Esophagus squamous epithelium (tissue), 5 donors: ENCODE results near the gene SH3PXD2B. TPM values are rescaled to one million over a fixed set of nuclear protein-coding genes. Genes with fewer than 3 reads are reported as not detected.

Source experiments
- DNase-seq: peaks from one replicate; lab custom pipeline; 2025; lab: John Stamatoyannopoulos, UW
- H3K27ac ChIP-seq, 4 donors: fragments of 200-600 bp; sonication (generic); one replicate each; pipeline ENCODE4 v1.5.1; 2016 to 2019; ENCODE audit warnings: mild to moderate bottlenecking in 1 of 4
- H3K27me3 ChIP-seq, 4 donors: fragments of 200-600 bp; sonication (generic); 1 replicate in 3 of 4; 2 replicates in 1 of 4; pipeline versions ENCODE4 v1.5.1 to v1.6.0; 2017 to 2021; ENCODE audit warnings: antibody characterized with exemption in 1 of 4
- H3K36me3 ChIP-seq, 3 donors: fragments of 200-600 bp; sonication (generic); one replicate each; pipeline ENCODE4 v1.5.1; 2016 to 2019
- H3K4me1 ChIP-seq, 3 donors: fragments of 200-600 bp; sonication (generic); one replicate each; pipeline ENCODE4 v1.5.1; 2017 to 2019
- H3K4me3 ChIP-seq, 4 donors: fragments of 200-600 bp; sonication (generic); 1 replicate in 3 of 4; 2 replicates in 1 of 4; pipeline ENCODE4 v1.5.1; 2016 to 2019; ENCODE audit warnings: mild to moderate bottlenecking in 2 of 4, moderate library complexity in 1 of 4
- H3K9me3 ChIP-seq, 3 donors: fragments of 200-600 bp; sonication (generic); one replicate each; pipeline ENCODE4 v1.5.1; 2016 to 2019
- CTCF ChIP-seq, 6 experiments: fragments of 450-650 bp in 4 of 6; fragments of 200-600 bp in 2 of 6; sonication (generic) in 2 of 6; IDR thresholded peaks; one replicate each; pipeline ENCODE4 v1.5.1; 2016 to 2019; ENCODE audit warnings: antibody characterized with exemption in 6 of 6, mild to moderate bottlenecking in 4 of 6, moderate library complexity in 4 of 6
- POLR2A ChIP-seq, 4 donors: fragments of 450-650 bp; IDR thresholded peaks; one replicate each; pipeline ENCODE4 v1.6.1; 2017; ENCODE audit warnings: antibody characterized with exemption in 4 of 4, mild to moderate bottlenecking in 4 of 4, moderate library complexity in 3 of 4
- WGBS, 2 donors: methylation state at CpG; one replicate each; pipeline ENCODE4 v1.1.5; 2018; 5-methylcytosine and 5-hydroxymethylcytosine counted together
- intact Hi-C: fragments of 100-400 bp; cut with DNase I; formaldehyde crosslinking; loops from one replicate; pipeline ENCODE4 v1.15.0; 2022
- total RNA-seq, 4 donors: library from RNA; depleted of rRNA; stranded (reverse); fragments of >200 nt; gene quantifications; one replicate each; pipeline ENCODE4 v1.1.0, GENCODE V29; 2016
- donor health status: DM: yes; HTN: yes; CAD: no.

The SH3PXD2B gene
- total RNA-seq, 4 donors from 2014 or later: 7.1 to 22.1 (median 13.8) TPM

GRCh38 chr5:172280317-172280716, 174.0 kb downstream of the SH3PXD2B start:
- WGBS, 2 donors: 88 to 91% methylated on average over 5 of the region's 5 CpGs
- Histone ChIP-seq H3K4me1 (peaks cover 6 to 61% (median 16%) of the 10 kb centered on the region in 3 donors), H3K27me3 (no peaks in the 10 kb centered on the region), H3K9me3 (no peaks in the 10 kb centered on the region), H3K36me3 (no peaks in the 10 kb centered on the region), H3K4me3 (no peak overlapping the region), H3K27ac (no peak overlapping the region)
- DNase-seq: no peak
- intact Hi-C loops: no loop called here
- TF ChIP-seq CTCF (IDR thresholded peaks at IDR 0.05): no peak
- no peak for TF ChIP-seq POLR2A (IDR thresholded peaks at IDR 0.05)

GRCh38 chr5:172278356-172278755, 176.0 kb downstream of the SH3PXD2B start:
- intact Hi-C loops: no loop called here
- 92% methylated on average over 9 of the region's 9 CpGs for WGBS, 2 donors
- DNase-seq: no peak
- Histone ChIP-seq H3K9me3 (peaks cover 0 to 5% (median 0%) of the 10 kb centered on the region in 3 donors), H3K36me3 (no peaks in the 10 kb centered on the region), H3K27me3 (no peaks in the 10 kb centered on the region), H3K4me3 (no peak overlapping the region), H3K4me1 (peaks cover 6 to 57% (median 16%) of the 10 kb centered on the region in 3 donors), H3K27ac (no peak overlapping the region)
- TF ChIP-seq CTCF (IDR thresholded peaks at IDR 0.05) (no peak), POLR2A (IDR thresholded peaks at IDR 0.05) (no peak)

GRCh38 chr5:172276214-172276613, 178.1 kb downstream of the SH3PXD2B start:
- DNase-seq: no peak
- intact Hi-C loops: no loop called here
- TF ChIP-seq POLR2A (IDR thresholded peaks at IDR 0.05) (no peak), CTCF (IDR thresholded peaks at IDR 0.05) (no peak)
- H3K4me3 ChIP-seq: no peak overlapping the region
- H3K36me3 ChIP-seq: no peaks in the 10 kb centered on the region
- peaks cover 0 to 5% (median 0%) of the 10 kb centered on the region in 3 donors for H3K9me3 ChIP-seq
- H3K4me1 ChIP-seq: peaks cover 0 to 38% (median 2%) of the 10 kb centered on the region in 3 donors
- H3K27me3 ChIP-seq: no peaks in the 10 kb centered on the region
- no peak overlapping the region for H3K27ac ChIP-seq
- 75 to 82% methylated on average over 3 of the region's 3 CpGs for WGBS, 2 donors

Other genes with a start within 250 kb of the SH3PXD2B start
- 10 to 100 TPM in 3 of 4 donors, 1 to 10 TPM in 1; 9.1 to 14.7 (median 12.3) TPM for gene UBTD2, start 170.8 kb downstream of the SH3PXD2B start, total RNA-seq
- 10 to 100 TPM; 11.9 to 18.8 (median 15.6) TPM for gene NEURL1B, start 186.7 kb upstream of the SH3PXD2B start, total RNA-seq